ENCODE measurements around the gene SLC23A2.

DNA sequence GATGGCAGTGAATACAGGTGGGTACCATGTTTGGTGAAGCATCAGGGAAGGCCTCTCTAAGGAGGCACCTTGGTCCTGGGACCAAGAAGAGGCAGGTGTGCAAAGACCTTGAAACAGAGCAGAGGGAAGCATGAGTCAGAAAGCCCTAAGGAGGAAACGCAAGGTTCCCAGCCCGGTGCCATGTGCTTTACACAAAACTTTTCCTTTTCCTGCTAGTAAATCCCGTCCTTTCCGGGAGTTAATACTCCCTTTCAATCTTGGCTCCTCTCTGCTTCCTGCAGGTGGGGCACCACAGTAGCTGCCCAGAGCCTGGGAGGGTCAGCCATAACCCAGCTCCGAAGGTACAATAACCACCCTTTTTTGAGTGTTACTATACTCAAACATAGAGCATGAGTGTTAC, 19.4 kb upstream of the SLC23A2 start:
- TF ChIP-seq TCF4 (CRISPR knock-in tag; IDR thresholded peaks at IDR 0.05; ENCODE audit: borderline replicate concordance) (no peak), ESRRG (CRISPR knock-in tag; IDR thresholded peaks at IDR 0.05) (no peak), SNAI2 (CRISPR knock-in tag; IDR thresholded peaks at IDR 0.05) (no peak), PPARA (CRISPR knock-in tag; IDR thresholded peaks at IDR 0.05; ENCODE audit: borderline replicate concordance) (no peak), ZC3H10 (CRISPR knock-in tag; IDR thresholded peaks at IDR 0.05) (no peak), ZNF70 (CRISPR knock-in tag; IDR thresholded peaks at IDR 0.05) (no peak), CSRNP3 (CRISPR knock-in tag; IDR thresholded peaks at IDR 0.05) (no peak), ZFP3 (CRISPR knock-in tag; IDR thresholded peaks at IDR 0.05) (no peak)
- TF ChIP-seq, protein P1, sequence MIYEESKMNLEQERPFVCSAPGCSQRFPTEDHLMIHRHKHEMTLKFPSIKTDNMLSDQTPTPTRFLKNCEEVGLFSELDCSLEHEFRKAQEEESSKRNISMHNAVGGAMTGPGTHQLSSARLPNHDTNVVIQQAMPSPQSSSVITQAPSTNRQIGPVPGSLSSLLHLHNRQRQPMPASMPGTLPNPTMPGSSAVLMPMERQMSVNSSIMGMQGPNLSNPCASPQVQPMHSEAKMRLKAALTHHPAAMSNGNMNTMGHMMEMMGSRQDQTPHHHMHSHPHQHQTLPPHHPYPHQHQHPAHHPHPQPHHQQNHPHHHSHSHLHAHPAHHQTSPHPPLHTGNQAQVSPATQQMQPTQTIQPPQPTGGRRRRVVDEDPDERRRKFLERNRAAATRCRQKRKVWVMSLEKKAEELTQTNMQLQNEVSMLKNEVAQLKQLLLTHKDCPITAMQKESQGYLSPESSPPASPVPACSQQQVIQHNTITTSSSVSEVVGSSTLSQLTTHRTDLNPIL (CRISPR knock-in tag; IDR thresholded peaks at IDR 0.05; ENCODE audit: low read depth): no peak

Data from SK-N-SH treated with all-trans-retinoic acid at 6 μM for 48 hours (cell line).